CD14-positive monocyte (primary cell): ENCODE data around the gene TGFB3. TPM values are rescaled to one million over a fixed set of nuclear protein-coding genes. Genes with fewer than 3 reads are reported as not detected.

Experiments
- DNase-seq, 3 donors: peaks; one replicate each; pipeline ENCODE4 v3.0.0-alpha.2; 2011 to 2022
- H2AFZ ChIP-seq: 2 replicates; pipeline ENCODE4 v1.6.0; 2012; ENCODE audit warnings: mild to moderate bottlenecking, low read depth, low read length, inconsistent platforms; ENCODE audit not compliant: insufficient read depth, poor library complexity, severe bottlenecking
- H3K27ac ChIP-seq, 2 donors: 1 replicate in 1 of 2; 2 replicates in 1 of 2; pipeline ENCODE4 v1.5.1; 2012 to 2013; ENCODE audit warnings: low read length in 2 of 2, control low read depth in 1 of 2, inconsistent platforms in 1 of 2, low read depth in 1 of 2, mild to moderate bottlenecking in 1 of 2
- H3K27me3 ChIP-seq, 2 donors: one replicate each; pipeline versions ENCODE4 v1.6.0 to v1.6.1; 2011 to 2013; ENCODE audit warnings: low read length in 2 of 2; ENCODE audit not compliant: control insufficient read depth in 2 of 2, insufficient read depth in 2 of 2
- H3K36me3 ChIP-seq, 2 donors: replicated peaks in 1 of 2; 1 replicate in 1 of 2; 2 replicates in 1 of 2; pipeline versions ENCODE4 v1.5.1 to v1.6.1; 2012 to 2013; ENCODE audit warnings: low read length in 2 of 2, control low read depth in 1 of 2, inconsistent platforms in 1 of 2, mild to moderate bottlenecking in 1 of 2; ENCODE audit not compliant: insufficient read depth in 2 of 2, control insufficient read depth in 1 of 2
- H3K4me1 ChIP-seq, 2 donors: 1 replicate in 1 of 2; 2 replicates in 1 of 2; pipeline versions ENCODE4 v1.5.1 to v1.6.1; 2012 to 2013; ENCODE audit warnings: low read length in 2 of 2, control low read depth in 1 of 2, inconsistent platforms in 1 of 2, mild to moderate bottlenecking in 1 of 2, moderate library complexity in 1 of 2; ENCODE audit not compliant: insufficient read depth in 2 of 2, control insufficient read depth in 1 of 2
- H3K4me2 ChIP-seq: replicated peaks from 2 replicates; pipeline ENCODE3; 2012; ENCODE audit warnings: low read length, moderate library complexity, mild to moderate bottlenecking; ENCODE audit not compliant: poor library complexity, severe bottlenecking; ENCODE audit errors: extremely low read depth
- H3K4me3 ChIP-seq, 3 experiments: fragments of 200-600 bp in 1 of 3; sonication (generic) in 1 of 3; replicated peaks in 1 of 3; 1 replicate in 2 of 3; 2 replicates in 1 of 3; pipeline ENCODE4 v1.5.1; 2011 to 2013; ENCODE audit warnings: low read length in 3 of 3, mild to moderate bottlenecking in 3 of 3, control low read depth in 2 of 3, low read depth in 2 of 3, inconsistent platforms in 1 of 3, moderate library complexity in 1 of 3
- H3K79me2 ChIP-seq: 2 replicates; pipeline ENCODE4 v1.6.0; 2012; ENCODE audit warnings: mild to moderate bottlenecking, control low read depth, inconsistent platforms, low read length, moderate library complexity; ENCODE audit not compliant: insufficient read depth
- H3K9ac ChIP-seq: 2 replicates; pipeline ENCODE4 v1.6.0; 2017; ENCODE audit warnings: low read length, mild to moderate bottlenecking; ENCODE audit not compliant: insufficient read depth, poor library complexity, severe bottlenecking
- H3K9me3 ChIP-seq, 2 donors: replicated peaks in 1 of 2; 1 replicate in 1 of 2; 2 replicates in 1 of 2; pipeline versions ENCODE4 v1.5.1 to v1.6.1; 2012 to 2013; ENCODE audit warnings: low read length in 2 of 2, control low read depth in 1 of 2; ENCODE audit not compliant: control insufficient read depth in 1 of 2, insufficient read depth in 1 of 2
- H4K20me1 ChIP-seq: 2 replicates; pipeline ENCODE4 v1.6.0; 2012; ENCODE audit warnings: mild to moderate bottlenecking, low read length, control low read depth, moderate library complexity; ENCODE audit not compliant: insufficient read depth
- H3K27ac Mint-ChIP-seq, 7 donors: one replicate each; pipeline ENCODE4 v1.8.0; 2020; ENCODE audit warnings: mild to moderate bottlenecking in 7 of 7, mixed read lengths in 7 of 7, moderate library complexity in 6 of 7, inconsistent platforms in 2 of 7
- H3K27me3 Mint-ChIP-seq, 3 donors: one replicate each; pipeline ENCODE4 v1.8.0; 2021 to 2022; ENCODE audit warnings: low read depth in 3 of 3, mild to moderate bottlenecking in 3 of 3, mixed read lengths in 3 of 3, moderate library complexity in 3 of 3, inconsistent platforms in 1 of 3
- H3K36me3 Mint-ChIP-seq, 2 donors: one replicate each; pipeline ENCODE4 v1.8.0; 2020; ENCODE audit warnings: mixed read lengths in 2 of 2, inconsistent platforms in 1 of 2, mild to moderate bottlenecking in 1 of 2
- H3K4me1 Mint-ChIP-seq: one replicate; pipeline ENCODE4 v1.8.0; 2020; ENCODE audit warnings: mild to moderate bottlenecking, mixed read lengths
- H3K4me3 Mint-ChIP-seq, 2 donors: one replicate each; pipeline ENCODE4 v1.8.0; 2020; ENCODE audit warnings: mild to moderate bottlenecking in 2 of 2, mixed read lengths in 2 of 2, moderate library complexity in 1 of 2
- H3K9me3 Mint-ChIP-seq, 7 donors: one replicate each; pipeline ENCODE4 v1.8.0; 2020 to 2022; ENCODE audit warnings: mixed read lengths in 7 of 7, mild to moderate bottlenecking in 6 of 7, moderate library complexity in 6 of 7, inconsistent platforms in 2 of 7
- whole genome bisulfite sequencing: methylation state at CpG from one replicate; pipeline ENCODE4 v1.1.5; 2013; ENCODE audit warnings: missing lambda C conversion rate; ENCODE audit not compliant: insufficient coverage; 5-methylcytosine and 5-hydroxymethylcytosine counted together
- intact Hi-C, 2 donors: fragments of 100-400 bp; cut with micrococcal nuclease; formaldehyde crosslinking; loops; one replicate each; pipeline versions ENCODE4 v1.15.0 to v1.15.1; 2023
- polyA plus RNA-seq, 3 donors: library from polyadenylated mRNA; depleted of rRNA in 1 of 3; unstranded in 2 of 3; stranded (reverse) in 1 of 3; fragments of 300-500 nt in 2 of 3; fragments of >200 nt in 1 of 3; fragmentation: Illumina TruSeq in 2 of 3; gene quantifications; 1 replicate in 2 of 3; 2 replicates in 1 of 3; pipeline ENCODE4 v1.2.3, GENCODE V29; 2012 to 2021
- TF ChIP-seq, protein P1 (sequence below): fragments of 200-600 bp; IDR thresholded peaks from one replicate; pipeline ENCODE4 v1.8.0; 2022; ENCODE audit warnings: antibody characterized with exemption, mild to moderate bottlenecking

The TGFB3 gene
- polyA plus RNA-seq, 3 donors, result 0.07 to 1.8 TPM; not detected in 1

DNA sequence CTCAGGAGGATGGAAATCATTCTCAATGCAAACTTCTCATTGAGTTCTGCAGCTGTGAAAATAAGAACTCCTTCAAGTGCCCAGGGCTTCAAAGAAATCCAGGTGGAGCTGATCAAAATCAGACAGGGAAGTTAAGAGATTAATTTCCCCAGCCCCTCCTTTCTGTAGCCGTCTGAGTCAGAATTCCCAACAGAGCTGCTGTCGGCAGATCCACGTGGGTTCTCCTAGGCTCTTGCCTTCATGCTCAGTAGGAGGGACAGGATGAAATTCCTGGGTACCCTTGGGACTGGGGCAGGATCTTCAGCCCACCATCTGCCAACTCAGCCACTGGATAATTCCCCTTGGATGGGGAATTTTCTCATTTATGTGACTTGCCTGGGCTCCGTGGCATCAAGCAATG, 13.3 kb downstream of the TGFB3 start:
- Mint-ChIP-seq H3K27ac (no peak overlapping the region), H3K36me3 (peaks cover 0 to 4% of the 10 kb centered on the region in 2 donors), H3K27me3 (no peaks in the 10 kb centered on the region), H3K4me1 (no peaks in the 10 kb centered on the region), H3K4me3 (no peak overlapping the region), H3K9me3 (no peaks in the 10 kb centered on the region)
- Histone ChIP-seq H3K27me3 (no peaks in the 10 kb centered on the region), H3K4me3 (no peak overlapping the region), H3K4me1 (no peaks in the 10 kb centered on the region), H2AFZ (no peak overlapping the region), H4K20me1 (no peaks in the 10 kb centered on the region), H3K4me2 (no peak overlapping the region), H3K27ac (no peak overlapping the region), H3K9ac (no peak overlapping the region), H3K79me2 (no peaks in the 10 kb centered on the region), H3K9me3 (no peaks in the 10 kb centered on the region), H3K36me3 (no peaks in the 10 kb centered on the region)
- DNase-seq, result no peak
- 100% methylated on average over 2 of the region's 4 CpGs for WGBS
- intact Hi-C loops, result no loop called here
- TF ChIP-seq, protein P1, sequence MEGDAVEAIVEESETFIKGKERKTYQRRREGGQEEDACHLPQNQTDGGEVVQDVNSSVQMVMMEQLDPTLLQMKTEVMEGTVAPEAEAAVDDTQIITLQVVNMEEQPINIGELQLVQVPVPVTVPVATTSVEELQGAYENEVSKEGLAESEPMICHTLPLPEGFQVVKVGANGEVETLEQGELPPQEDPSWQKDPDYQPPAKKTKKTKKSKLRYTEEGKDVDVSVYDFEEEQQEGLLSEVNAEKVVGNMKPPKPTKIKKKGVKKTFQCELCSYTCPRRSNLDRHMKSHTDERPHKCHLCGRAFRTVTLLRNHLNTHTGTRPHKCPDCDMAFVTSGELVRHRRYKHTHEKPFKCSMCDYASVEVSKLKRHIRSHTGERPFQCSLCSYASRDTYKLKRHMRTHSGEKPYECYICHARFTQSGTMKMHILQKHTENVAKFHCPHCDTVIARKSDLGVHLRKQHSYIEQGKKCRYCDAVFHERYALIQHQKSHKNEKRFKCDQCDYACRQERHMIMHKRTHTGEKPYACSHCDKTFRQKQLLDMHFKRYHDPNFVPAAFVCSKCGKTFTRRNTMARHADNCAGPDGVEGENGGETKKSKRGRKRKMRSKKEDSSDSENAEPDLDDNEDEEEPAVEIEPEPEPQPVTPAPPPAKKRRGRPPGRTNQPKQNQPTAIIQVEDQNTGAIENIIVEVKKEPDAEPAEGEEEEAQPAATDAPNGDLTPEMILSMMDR, result no peak

- no peak overlapping the region for H3K9ac ChIP-seq
- Mint-ChIP-seq H3K9me3 (no peaks in the 10 kb centered on the region), H3K4me3 (no peak overlapping the region), H3K4me1 (no peaks in the 10 kb centered on the region), H3K36me3 (peaks cover 0 to 4% of the 10 kb centered on the region in 2 donors), H3K27me3 (no peaks in the 10 kb centered on the region), H3K27ac (no peak overlapping the region)
- no peaks in the 10 kb centered on the region for H3K9me3 ChIP-seq
- TF ChIP-seq, protein P1, result no peak
- intact Hi-C loops, result no loop called here
- no peaks in the 10 kb centered on the region for H3K79me2 ChIP-seq
- H3K4me2 ChIP-seq, result no peak overlapping the region
- no peaks in the 10 kb centered on the region for H3K27me3 ChIP-seq
- no peak overlapping the region for H3K4me3 ChIP-seq
- no peaks in the 10 kb centered on the region for H3K36me3 ChIP-seq
- H3K27ac ChIP-seq, result no peak overlapping the region
- H2AFZ ChIP-seq, result no peak overlapping the region
- no peak for DNase-seq
- WGBS, result 87% methylated on average over 2 of the region's 3 CpGs
- no peaks in the 10 kb centered on the region for H3K4me1 ChIP-seq
- no peaks in the 10 kb centered on the region for H4K20me1 ChIP-seq
Observed at GRCh38 chr14:75967866-75968265, 13.9 kb downstream of the TGFB3 start.
